ENCODE data around the gene DDO. TPM values are rescaled to one million over a fixed set of nuclear protein-coding genes. Genes with fewer than 3 reads are reported as not detected.

DDO gene
- total RNA-seq, 1 experiment from 2014 or later, result 0.39 TPM

DNA sequence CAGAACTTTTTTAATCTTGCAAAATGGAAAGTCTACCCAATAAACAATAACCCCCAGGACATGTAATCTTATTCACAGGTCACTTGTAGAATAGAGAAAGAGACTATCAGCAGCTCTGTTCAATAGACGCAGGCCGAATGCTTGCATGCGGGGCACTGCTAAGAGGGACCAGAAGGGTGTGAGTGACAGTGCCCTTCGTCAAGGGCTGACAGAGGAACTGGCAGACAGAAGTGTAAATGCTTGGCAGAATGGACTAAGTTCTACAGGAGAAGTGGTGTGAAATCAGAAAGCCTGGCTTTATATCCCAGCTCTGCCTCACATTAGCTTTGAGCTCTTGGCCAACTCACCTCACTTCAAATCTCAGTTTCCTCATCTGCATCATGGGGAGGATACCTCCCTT lies 21.0 kb downstream of the DDO start:
- Histone ChIP-seq H3K4me3 (ENCODE audit: low read depth in 2 of 2, low read length in 2 of 2) (no peak overlapping the region), H3K9me3 (ENCODE audit: control insufficient read depth, insufficient read depth, low read depth, low read length) (no peaks in the 10 kb centered on the region), H3K27me3 (ENCODE audit: control insufficient read depth, insufficient read depth, low read length) (peaks cover 2% of the 10 kb centered on the region), H3K4me1 (ENCODE audit: control insufficient read depth, insufficient read depth, low read length) (no peaks in the 10 kb centered on the region), H3K27ac (ENCODE audit: low read length) (no peak overlapping the region), H3K36me3 (ENCODE audit: control insufficient read depth, insufficient read depth, low read length) (no peaks in the 10 kb centered on the region)
- TF ChIP-seq, protein P1, sequence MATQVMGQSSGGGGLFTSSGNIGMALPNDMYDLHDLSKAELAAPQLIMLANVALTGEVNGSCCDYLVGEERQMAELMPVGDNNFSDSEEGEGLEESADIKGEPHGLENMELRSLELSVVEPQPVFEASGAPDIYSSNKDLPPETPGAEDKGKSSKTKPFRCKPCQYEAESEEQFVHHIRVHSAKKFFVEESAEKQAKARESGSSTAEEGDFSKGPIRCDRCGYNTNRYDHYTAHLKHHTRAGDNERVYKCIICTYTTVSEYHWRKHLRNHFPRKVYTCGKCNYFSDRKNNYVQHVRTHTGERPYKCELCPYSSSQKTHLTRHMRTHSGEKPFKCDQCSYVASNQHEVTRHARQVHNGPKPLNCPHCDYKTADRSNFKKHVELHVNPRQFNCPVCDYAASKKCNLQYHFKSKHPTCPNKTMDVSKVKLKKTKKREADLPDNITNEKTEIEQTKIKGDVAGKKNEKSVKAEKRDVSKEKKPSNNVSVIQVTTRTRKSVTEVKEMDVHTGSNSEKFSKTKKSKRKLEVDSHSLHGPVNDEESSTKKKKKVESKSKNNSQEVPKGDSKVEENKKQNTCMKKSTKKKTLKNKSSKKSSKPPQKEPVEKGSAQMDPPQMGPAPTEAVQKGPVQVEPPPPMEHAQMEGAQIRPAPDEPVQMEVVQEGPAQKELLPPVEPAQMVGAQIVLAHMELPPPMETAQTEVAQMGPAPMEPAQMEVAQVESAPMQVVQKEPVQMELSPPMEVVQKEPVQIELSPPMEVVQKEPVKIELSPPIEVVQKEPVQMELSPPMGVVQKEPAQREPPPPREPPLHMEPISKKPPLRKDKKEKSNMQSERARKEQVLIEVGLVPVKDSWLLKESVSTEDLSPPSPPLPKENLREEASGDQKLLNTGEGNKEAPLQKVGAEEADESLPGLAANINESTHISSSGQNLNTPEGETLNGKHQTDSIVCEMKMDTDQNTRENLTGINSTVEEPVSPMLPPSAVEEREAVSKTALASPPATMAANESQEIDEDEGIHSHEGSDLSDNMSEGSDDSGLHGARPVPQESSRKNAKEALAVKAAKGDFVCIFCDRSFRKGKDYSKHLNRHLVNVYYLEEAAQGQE (IDR thresholded peaks at IDR 0.05; ENCODE audit: insufficient read depth in 1 of 2, low read depth in 2 of 2, low read length in 1 of 2), result no peak
- no peak for TF ChIP-seq SIN3A (IDR thresholded peaks at IDR 0.05; ENCODE audit: borderline replicate concordance, insufficient read depth, low read depth, low read length)
- TF ChIP-seq TCF7L2 (IDR thresholded peaks at IDR 0.05; ENCODE audit: low read depth, low read length), result no peak
- no peak for TF ChIP-seq POLR2AphosphoS5 (IDR thresholded peaks at IDR 0.05; ENCODE audit: low read depth, low read length)
- TF ChIP-seq, protein P2, sequence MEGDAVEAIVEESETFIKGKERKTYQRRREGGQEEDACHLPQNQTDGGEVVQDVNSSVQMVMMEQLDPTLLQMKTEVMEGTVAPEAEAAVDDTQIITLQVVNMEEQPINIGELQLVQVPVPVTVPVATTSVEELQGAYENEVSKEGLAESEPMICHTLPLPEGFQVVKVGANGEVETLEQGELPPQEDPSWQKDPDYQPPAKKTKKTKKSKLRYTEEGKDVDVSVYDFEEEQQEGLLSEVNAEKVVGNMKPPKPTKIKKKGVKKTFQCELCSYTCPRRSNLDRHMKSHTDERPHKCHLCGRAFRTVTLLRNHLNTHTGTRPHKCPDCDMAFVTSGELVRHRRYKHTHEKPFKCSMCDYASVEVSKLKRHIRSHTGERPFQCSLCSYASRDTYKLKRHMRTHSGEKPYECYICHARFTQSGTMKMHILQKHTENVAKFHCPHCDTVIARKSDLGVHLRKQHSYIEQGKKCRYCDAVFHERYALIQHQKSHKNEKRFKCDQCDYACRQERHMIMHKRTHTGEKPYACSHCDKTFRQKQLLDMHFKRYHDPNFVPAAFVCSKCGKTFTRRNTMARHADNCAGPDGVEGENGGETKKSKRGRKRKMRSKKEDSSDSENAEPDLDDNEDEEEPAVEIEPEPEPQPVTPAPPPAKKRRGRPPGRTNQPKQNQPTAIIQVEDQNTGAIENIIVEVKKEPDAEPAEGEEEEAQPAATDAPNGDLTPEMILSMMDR (IDR thresholded peaks at IDR 0.05), result no peak
- in situ Hi-C loops (cut with HindIII; ENCODE audit: low pct_unique_long_range_greater_than_20kb, low sequenced_read_pairs) (no loop called here), intact Hi-C loops (cut with micrococcal nuclease; ENCODE audit: unreplicated experiment) (loop anchor here (5.0 kb wide), 1 partner anchor 342 kb away; no protein-coding TSS in a partner anchor)
- CTCF ChIA-PET, result interaction anchor here (0.6 kb wide), 1 partner anchor 690 kb away, joined by 4 read pairs; no protein-coding TSS in a partner anchor
- no TSS peak for BruUV-seq (replicated peaks)
- DNase-seq (ENCODE audit: low read depth, low spot score) (no peak), ATAC-seq (no peak)
- POLR2A ChIA-PET, result no interaction called here

DNA sequence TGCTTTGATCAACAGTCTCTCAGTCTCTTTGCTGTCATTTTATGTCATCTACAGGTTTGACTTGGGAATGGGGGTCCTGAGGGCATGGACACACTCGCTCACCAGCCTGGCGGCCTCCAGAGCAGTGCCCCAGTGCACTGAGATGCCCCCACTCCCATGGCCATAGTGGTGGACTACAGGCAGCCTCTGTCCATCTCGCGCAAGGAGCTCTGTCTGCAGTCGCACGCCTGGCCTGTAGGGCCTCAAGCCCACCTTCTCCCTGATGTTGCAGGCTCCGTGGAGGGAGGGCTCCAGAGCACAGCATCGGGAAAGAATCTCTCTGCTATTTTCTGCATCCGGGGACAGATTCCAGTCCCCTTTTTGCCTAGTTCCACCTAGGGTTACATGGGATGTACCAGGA lies 22.6 kb downstream of the DDO start:
- intact Hi-C loops (cut with micrococcal nuclease; ENCODE audit: unreplicated experiment) (loop anchor here (5.0 kb wide), 1 partner anchor 340 kb away; no protein-coding TSS in a partner anchor), in situ Hi-C loops (cut with HindIII; ENCODE audit: low pct_unique_long_range_greater_than_20kb, low sequenced_read_pairs) (no loop called here)
- no peak for ATAC-seq
- Histone ChIP-seq H3K4me3 (ENCODE audit: low read depth in 2 of 2, low read length in 2 of 2) (no peak overlapping the region), H3K9me3 (ENCODE audit: control insufficient read depth, insufficient read depth, low read depth, low read length) (no peaks in the 10 kb centered on the region), H3K36me3 (ENCODE audit: control insufficient read depth, insufficient read depth, low read length) (no peaks in the 10 kb centered on the region), H3K27me3 (ENCODE audit: control insufficient read depth, insufficient read depth, low read length) (peaks cover 2% of the 10 kb centered on the region), H3K4me1 (ENCODE audit: control insufficient read depth, insufficient read depth, low read length) (no peaks in the 10 kb centered on the region), H3K27ac (ENCODE audit: low read length) (no peak overlapping the region)
- ChIA-PET CTCF (interaction anchor here (3.1 kb wide), 1 partner anchor 353 kb away, joined by 35 read pairs; no protein-coding TSS in a partner anchor), POLR2A (no interaction called here)
- no TSS peak for BruUV-seq (replicated peaks)
- no peak for DNase-seq (ENCODE audit: low read depth, low spot score)
- TF ChIP-seq TCF7L2 (IDR thresholded peaks at IDR 0.05; ENCODE audit: low read depth, low read length), result no peak
- TF ChIP-seq, protein P2 (IDR thresholded peaks at IDR 0.05), result no peak
- TF ChIP-seq, protein P1 (IDR thresholded peaks at IDR 0.05; ENCODE audit: insufficient read depth in 1 of 2, low read depth in 2 of 2, low read length in 1 of 2), result no peak
- no peak for TF ChIP-seq POLR2AphosphoS5 (IDR thresholded peaks at IDR 0.05; ENCODE audit: low read depth, low read length)
- no peak for TF ChIP-seq SIN3A (IDR thresholded peaks at IDR 0.05; ENCODE audit: borderline replicate concordance, insufficient read depth, low read depth, low read length)

All from Panc1 (cell line).